GM12878 (cell line): ENCODE results near the gene TECR.

ENCODE experiments used
- BACH1 ChIP-seq: fragments of 450-650 bp; IDR thresholded peaks from 2 replicates; pipeline ENCODE4 v1.6.1; 2017; ENCODE audit warnings: mild to moderate bottlenecking, borderline replicate concordance
- EZH2 ChIP-seq: IDR thresholded peaks from 2 replicates; pipeline ENCODE4 v1.6.1; 2012; ENCODE audit warnings: low read depth, mild to moderate bottlenecking, control low read depth, inconsistent platforms, low read length, borderline replicate concordance; ENCODE audit not compliant: control insufficient read depth
- HCFC1 ChIP-seq: fragments of 150-350 bp; IDR thresholded peaks from 2 replicates; pipeline ENCODE4 v1.6.1; 2014; ENCODE audit warnings: low read length
- NR2C2 ChIP-seq: IDR thresholded peaks from 2 replicates; pipeline ENCODE4 v1.6.1; 2011; ENCODE audit warnings: borderline replicate concordance, low read depth; ENCODE audit not compliant: control insufficient read depth, insufficient read length
- POLR2A ChIP-seq: IDR thresholded peaks from 2 replicates; pipeline ENCODE4 v1.6.1; 2011; ENCODE audit warnings: low read depth, mild to moderate bottlenecking, low read length
- RB1 ChIP-seq: fragments of 450-650 bp; formaldehyde crosslinking; IDR thresholded peaks from 2 replicates; pipeline ENCODE4 v1.6.1; 2017; ENCODE audit warnings: mild to moderate bottlenecking, borderline replicate concordance
- SMC3 ChIP-seq: IDR thresholded peaks from 2 replicates; pipeline ENCODE4 v1.6.1; 2011; ENCODE audit warnings: low read length, improper control_type of control experiment, borderline replicate concordance
- YY1 ChIP-seq: IDR thresholded peaks from 2 replicates; pipeline ENCODE4 v1.6.1; 2011; ENCODE audit warnings: low read depth, mild to moderate bottlenecking, low read length
- ZZZ3 ChIP-seq: IDR thresholded peaks from 2 replicates; pipeline ENCODE4 v1.6.1; 2011; ENCODE audit warnings: low read depth; ENCODE audit not compliant: control insufficient read depth, insufficient read length

GRCh38 chr19:14567079-14567478, 37.7 kb downstream of the TECR start:
- no peak for TF ChIP-seq YY1
- TF ChIP-seq POLR2A, result no peak
- TF ChIP-seq NR2C2, result no peak
- no peak for TF ChIP-seq SMC3
- no peak for TF ChIP-seq ZZZ3
- no peak for TF ChIP-seq RB1
- TF ChIP-seq EZH2, result no peak
- no peak for TF ChIP-seq HCFC1
- no peak for TF ChIP-seq BACH1
